Central memory CD8-positive, alpha-beta T cell (primary cell): ENCODE results near the gene ZNF609.
A peak's percentile ranks its signal among the peaks of the same experiment; 100 is the strongest.

Source experiments
- ATAC-seq: fragments of 150-1000 bp; cut with Tn5 transposase; replicated peaks from 2 replicates; pipeline ENCODE4 v1.10.0; 2022; ENCODE audit warnings: mild to moderate bottlenecking, moderate FRiP score, moderate number of reproducible peaks; ENCODE audit not compliant: poor library complexity, severe bottlenecking; ENCODE audit errors: extremely low read depth
- DNase-seq, 2 donors: peaks; one replicate each; pipeline ENCODE4 v3.0.0; 2021; ENCODE audit warnings: low spot score in 2 of 2
- H3K27ac Mint-ChIP-seq: one replicate; pipeline ENCODE4 v1.8.0; 2022; ENCODE audit warnings: low read depth, mild to moderate bottlenecking, moderate library complexity, mixed read lengths
- H3K27me3 Mint-ChIP-seq: one replicate; pipeline ENCODE4 v1.8.0; 2022; ENCODE audit warnings: mixed read lengths
- H3K36me3 Mint-ChIP-seq: one replicate; pipeline ENCODE4 v1.8.0; 2022; ENCODE audit warnings: mild to moderate bottlenecking, moderate library complexity, mixed read lengths; ENCODE audit not compliant: insufficient read depth
- H3K4me1 Mint-ChIP-seq: one replicate; pipeline ENCODE4 v1.8.0; 2022; ENCODE audit warnings: mixed read lengths
- H3K4me3 Mint-ChIP-seq: one replicate; pipeline ENCODE4 v1.8.0; 2022; ENCODE audit warnings: mild to moderate bottlenecking, moderate library complexity, mixed read lengths
- H3K9me3 Mint-ChIP-seq: one replicate; pipeline ENCODE4 v1.8.0; 2022; ENCODE audit warnings: mixed read lengths

Gene ZNF609

DNA sequence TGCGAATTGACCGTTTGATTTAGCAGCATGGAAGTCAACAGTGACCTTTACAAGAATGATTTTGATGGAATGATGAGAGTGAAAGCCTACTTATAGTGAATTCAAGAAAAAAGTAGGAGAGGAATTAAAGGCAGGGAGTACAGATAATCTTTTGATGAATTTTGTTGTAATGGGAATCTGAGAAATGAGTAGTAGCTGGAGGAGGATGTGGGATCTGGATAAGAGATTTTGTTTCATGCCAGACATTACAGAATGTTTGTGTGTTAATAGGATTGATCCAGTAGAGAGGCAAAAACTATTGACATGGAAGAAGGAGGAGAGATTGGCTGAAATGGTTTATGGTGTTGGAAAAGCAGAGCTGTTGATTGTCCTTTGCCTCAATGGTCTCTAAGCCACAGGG, 17.4 kb upstream of the ZNF609 start:
- Mint-ChIP-seq H3K4me1 (peaks cover 29% of the 10 kb centered on the region), H3K36me3 (peaks cover 11% of the 10 kb centered on the region), H3K27ac (peak overlapping the region; percentile 7), H3K4me3 (no peak overlapping the region), H3K9me3 (no peaks in the 10 kb centered on the region), H3K27me3 (no peaks in the 10 kb centered on the region)
- ATAC-seq = no peak
- no peak for DNase-seq

DNA sequence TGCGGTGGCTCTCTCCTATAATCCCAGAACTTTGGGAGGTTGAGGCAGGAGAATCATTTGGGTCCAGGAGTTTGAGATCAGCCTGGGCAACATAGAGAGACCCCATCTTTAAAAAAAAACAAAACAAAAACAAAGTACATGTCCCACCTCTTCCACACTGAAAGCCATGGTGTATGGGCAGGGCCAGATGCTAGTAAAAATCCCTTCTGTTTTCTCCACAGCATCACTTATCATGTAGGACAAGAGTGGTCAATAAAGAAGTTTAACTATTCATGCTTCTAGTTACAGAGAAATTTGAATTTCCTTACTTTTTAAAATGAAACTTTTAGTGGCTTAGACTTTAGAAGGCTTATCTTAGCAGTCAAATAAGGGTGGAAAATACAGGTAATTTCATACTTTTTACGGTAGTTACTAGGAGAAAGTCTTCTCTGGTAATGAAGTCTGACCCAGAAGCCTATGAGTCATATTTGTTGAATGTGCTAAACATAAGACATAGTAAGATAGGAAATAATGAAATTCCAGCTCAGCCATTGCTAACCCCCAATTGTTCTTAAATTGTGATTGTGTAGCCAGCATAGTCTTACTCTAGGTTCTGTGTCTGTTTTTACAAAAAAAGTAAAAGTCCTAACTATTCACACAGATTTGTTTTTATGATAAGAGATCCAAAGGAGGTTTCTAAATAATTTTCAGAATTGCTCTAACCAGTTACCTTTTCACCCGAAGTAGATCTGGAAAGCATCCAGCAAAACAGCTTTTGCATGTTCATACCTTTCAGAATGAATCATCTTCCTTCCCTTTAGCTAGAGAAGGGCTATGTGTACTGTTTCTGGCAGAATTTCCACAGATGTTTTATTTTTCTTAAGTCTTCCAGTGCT, 16.4 kb upstream of the ZNF609 start:
- no peaks in the 10 kb centered on the region for H3K27me3 Mint-ChIP-seq
- peaks cover 11% of the 10 kb centered on the region for H3K36me3 Mint-ChIP-seq
- H3K4me1 Mint-ChIP-seq = peaks cover 36% of the 10 kb centered on the region
- no peak overlapping the region for H3K4me3 Mint-ChIP-seq
- peak overlapping the region; percentile 46 for H3K27ac Mint-ChIP-seq
- ATAC-seq = no peak
- H3K9me3 Mint-ChIP-seq = no peaks in the 10 kb centered on the region
- no peak for DNase-seq

DNA sequence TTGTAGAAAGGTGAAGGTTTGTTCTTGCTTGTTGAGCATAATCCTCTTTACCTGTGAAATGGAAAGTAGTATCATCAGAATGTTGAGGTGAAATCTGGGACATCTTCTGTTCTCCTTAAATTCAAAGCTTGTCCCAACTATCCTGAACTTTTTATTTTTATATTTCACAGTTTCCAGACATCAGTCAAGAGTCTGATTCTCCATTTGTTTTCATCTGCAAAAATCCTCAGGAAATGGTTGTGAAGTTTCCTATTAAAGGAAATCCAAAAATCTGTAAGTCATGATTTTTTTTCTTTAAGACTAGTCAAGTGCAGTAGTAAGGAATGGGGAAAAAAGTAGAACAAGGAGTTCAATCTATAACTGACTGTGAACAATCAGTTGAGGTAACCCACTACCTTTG, 15.5 kb upstream of the ZNF609 start:
- peaks cover 38% of the 10 kb centered on the region for H3K4me1 Mint-ChIP-seq
- ATAC-seq (no peak), DNase-seq (no peak)
- no peak overlapping the region for H3K27ac Mint-ChIP-seq
- H3K9me3 Mint-ChIP-seq = no peaks in the 10 kb centered on the region
- no peaks in the 10 kb centered on the region for H3K27me3 Mint-ChIP-seq
- peaks cover 13% of the 10 kb centered on the region for H3K36me3 Mint-ChIP-seq
- no peak overlapping the region for H3K4me3 Mint-ChIP-seq

DNA sequence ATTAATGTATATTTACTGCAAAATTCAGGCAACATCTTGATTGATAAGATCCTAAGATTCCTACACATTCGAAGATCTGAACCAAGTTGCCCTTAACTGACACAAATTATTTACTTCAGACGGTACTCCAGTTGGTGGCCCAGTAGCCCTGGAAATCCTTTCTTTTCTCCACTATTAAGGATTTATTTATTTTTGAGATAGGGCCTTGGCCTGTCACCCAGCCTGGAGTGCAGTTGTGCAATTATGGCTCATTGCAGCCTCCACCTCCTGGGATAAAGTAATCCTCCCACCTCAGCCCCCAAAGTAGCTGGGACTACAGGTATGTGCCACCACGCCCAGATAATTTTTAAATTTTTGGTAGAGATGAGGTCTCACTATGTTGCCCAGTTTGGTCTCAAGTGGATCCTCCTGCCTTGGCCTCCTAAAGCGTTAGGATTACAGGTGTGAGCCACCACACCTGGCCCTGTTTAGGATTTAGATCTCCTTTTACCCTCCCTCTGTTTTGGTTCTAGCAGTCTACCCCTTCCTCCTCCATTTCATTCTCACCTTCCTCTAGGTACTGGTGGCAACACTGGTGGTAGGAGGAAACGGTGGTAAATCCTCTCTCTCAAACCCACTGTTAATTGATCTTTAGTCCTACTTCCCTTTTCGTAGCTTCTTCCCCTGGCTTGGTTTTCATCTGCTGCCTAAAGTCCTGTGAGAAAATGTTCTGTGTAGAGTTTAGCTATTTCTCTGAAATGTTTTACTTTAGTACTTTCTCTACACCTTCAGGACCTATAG, 12.7 kb upstream of the ZNF609 start:
- ATAC-seq (no peak), DNase-seq (no peak)
- peaks cover 32% of the 10 kb centered on the region for H3K4me1 Mint-ChIP-seq
- no peaks in the 10 kb centered on the region for H3K27me3 Mint-ChIP-seq
- peaks cover 15% of the 10 kb centered on the region for H3K36me3 Mint-ChIP-seq
- H3K9me3 Mint-ChIP-seq = no peaks in the 10 kb centered on the region
- no peak overlapping the region for H3K4me3 Mint-ChIP-seq
- H3K27ac Mint-ChIP-seq = peak overlapping the region; percentile 60

DNA sequence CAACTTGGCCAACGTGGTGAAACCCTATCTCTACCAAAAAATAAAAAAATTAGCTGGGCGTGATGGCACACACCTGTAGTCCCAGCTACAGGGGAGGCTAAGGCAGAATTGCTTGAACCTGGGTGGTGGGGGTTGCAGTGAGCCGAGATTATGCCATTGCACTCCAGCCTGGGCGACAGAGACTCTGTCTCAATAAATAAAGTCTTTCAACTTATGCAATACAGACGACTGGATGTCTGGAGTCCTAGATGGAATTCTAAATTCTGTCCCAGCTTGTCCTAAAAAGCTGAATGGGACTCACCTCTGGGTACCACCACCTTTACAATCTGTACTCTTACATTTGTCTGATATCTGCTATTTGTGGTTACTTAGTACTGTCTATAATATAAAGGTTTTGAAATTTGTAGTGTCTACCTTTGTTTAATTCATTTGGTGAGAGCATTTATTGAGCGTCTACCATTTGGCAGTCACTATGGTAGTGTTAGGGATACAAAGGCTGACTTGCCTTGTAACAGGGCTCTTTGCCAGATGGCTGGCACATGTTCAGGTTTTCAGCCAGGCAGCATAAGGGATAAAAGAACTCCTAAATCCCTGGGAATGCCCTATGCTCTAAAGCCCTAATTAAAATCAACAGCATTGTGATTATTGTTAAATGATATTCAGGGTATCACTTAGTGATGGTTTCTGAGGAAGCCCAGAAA, 7.2 kb upstream of the ZNF609 start:
- Mint-ChIP-seq H3K4me1 (peaks cover 20% of the 10 kb centered on the region), H3K4me3 (no peak overlapping the region), H3K27ac (no peak overlapping the region), H3K9me3 (no peaks in the 10 kb centered on the region), H3K27me3 (no peaks in the 10 kb centered on the region), H3K36me3 (peaks cover 6% of the 10 kb centered on the region)
- ATAC-seq (no peak), DNase-seq (no peak)

DNA sequence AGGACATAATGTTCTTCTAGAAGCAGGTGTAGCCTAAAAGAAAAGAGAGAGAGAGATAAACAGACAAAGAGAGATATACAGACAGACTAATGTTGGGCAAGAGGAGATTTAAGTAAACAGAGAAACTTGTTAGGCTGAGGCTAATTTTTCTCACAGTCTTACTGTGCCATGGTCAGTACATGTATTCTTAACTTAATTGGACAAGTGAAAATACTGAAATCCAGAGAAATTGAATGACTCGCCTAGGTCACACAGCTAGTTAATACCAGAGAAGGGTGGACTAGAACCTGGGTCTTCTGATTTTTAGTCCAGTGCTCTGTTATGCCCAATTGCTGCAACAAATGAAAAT, 6.7 kb upstream of the ZNF609 start:
- no peak for DNase-seq
- no peak for ATAC-seq
- Mint-ChIP-seq H3K4me3 (no peak overlapping the region), H3K36me3 (peaks cover 7% of the 10 kb centered on the region), H3K9me3 (no peaks in the 10 kb centered on the region), H3K27me3 (no peaks in the 10 kb centered on the region), H3K27ac (no peak overlapping the region), H3K4me1 (peaks cover 14% of the 10 kb centered on the region)

DNA sequence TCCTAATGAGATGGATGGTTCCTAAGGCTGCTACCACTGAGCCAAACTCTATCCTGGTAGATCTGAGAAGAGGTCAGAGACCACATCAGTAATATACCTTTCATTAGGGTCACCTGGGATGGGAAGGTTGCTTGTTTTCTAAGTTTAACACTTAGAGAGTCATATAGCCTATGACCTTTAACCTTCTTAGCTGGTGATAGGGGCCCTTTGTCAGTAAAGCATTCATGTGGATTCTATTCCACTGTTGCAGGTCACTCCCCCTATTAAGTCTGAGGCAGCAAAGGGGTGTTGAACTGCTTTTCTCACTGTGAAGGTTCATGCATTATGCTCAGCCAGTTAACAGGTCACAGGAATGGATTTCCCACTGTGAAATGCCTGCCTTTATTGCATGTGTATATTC, 6.1 kb upstream of the ZNF609 start:
- H3K4me3 Mint-ChIP-seq = no peak overlapping the region
- no peaks in the 10 kb centered on the region for H3K27me3 Mint-ChIP-seq
- H3K36me3 Mint-ChIP-seq = peaks cover 6% of the 10 kb centered on the region
- ATAC-seq (no peak), DNase-seq (no peak)
- H3K9me3 Mint-ChIP-seq = no peaks in the 10 kb centered on the region
- H3K27ac Mint-ChIP-seq = no peak overlapping the region
- peaks cover 15% of the 10 kb centered on the region for H3K4me1 Mint-ChIP-seq

DNA sequence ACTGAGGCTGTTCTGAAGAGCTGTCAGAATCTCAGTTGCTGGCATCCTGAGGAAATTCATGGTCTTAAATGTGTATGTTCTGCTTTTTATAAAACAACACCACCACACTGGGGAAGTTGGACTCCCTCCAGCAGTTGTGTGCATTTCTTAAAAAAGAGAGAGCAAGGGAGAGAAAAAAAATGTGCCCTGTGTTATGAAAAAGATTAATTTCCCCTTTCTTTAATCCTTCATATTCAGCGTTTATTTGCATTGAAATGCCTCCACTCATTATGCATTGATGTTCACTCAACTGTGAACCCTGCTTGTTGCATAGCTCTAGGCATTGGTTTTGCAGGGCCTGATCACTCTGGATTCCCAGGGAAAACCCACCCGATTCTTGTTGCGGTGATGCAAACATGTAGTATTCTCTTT, 4.4 kb upstream of the ZNF609 start:
- Mint-ChIP-seq H3K36me3 (peaks cover 9% of the 10 kb centered on the region), H3K4me1 (peaks cover 21% of the 10 kb centered on the region), H3K27ac (peak overlapping the region; percentile 8), H3K9me3 (no peaks in the 10 kb centered on the region), H3K4me3 (no peak overlapping the region), H3K27me3 (no peaks in the 10 kb centered on the region)
- ATAC-seq = no peak
- no peak for DNase-seq

DNA sequence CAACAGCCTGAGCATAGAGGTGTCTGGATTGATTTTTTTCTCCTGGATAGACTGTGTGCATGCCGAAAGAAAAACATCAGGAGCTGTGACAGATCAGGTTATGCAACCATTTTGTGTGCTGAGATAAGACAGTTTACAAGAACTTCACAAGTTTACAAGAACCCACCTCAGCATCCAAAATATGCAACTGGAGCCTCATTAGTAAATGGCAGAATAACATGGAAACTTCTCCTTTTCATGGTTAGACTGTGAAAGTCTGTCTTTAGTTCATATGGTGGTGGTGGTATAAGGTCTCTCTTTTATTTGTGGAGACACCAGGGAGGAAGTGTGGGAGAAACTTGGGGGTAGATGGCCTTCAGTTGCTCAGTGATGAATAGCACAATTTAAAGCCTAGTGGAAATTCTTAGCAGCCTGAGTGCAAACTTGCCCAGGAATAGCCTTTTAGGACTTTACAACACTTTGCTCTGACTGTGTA, 3.7 kb upstream of the ZNF609 start:
- Mint-ChIP-seq H3K36me3 (peaks cover 14% of the 10 kb centered on the region), H3K4me3 (no peak overlapping the region)
- no peak for DNase-seq

DNA sequence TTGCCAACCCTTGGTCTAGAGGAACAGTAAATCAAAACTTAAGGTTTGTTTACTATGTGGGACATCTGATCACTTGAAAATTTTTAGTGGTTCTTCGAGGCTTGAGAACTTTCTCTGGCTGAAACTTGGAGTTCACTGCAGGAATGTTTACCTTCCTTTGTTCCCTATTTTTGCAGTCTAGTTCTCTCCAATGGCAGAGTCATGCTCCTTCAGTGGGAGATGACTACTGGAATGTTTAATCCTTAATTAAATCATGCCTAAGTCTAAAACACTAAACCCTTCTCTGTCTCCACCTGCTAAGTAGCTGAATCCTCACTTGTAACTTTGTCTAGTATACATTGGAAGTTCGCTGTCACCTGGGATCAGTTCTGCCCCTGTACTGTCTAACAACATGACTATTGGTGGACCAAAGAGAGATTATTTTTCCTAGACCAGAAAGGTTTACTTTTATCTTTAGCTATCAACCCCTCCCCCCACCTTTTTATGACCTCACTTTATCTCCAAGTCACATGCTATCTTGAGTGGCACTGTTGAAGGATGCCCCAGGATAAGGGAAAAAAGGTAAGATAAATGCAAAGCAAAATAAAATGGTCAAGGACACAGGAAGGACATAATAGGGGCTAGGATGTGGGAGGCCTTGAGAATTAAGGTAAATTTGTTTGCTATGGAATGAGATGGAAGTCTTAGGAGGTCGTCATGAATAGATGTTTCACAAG, 1.2 kb upstream of the ZNF609 start:
- Mint-ChIP-seq H3K4me3 (peak overlapping the region; percentile 85), H3K27ac (peak overlapping the region; percentile 84), H3K36me3 (peaks cover 14% of the 10 kb centered on the region), H3K9me3 (no peaks in the 10 kb centered on the region), H3K4me1 (peaks cover 39% of the 10 kb centered on the region), H3K27me3 (no peaks in the 10 kb centered on the region)
- no peak for ATAC-seq
- no peak for DNase-seq

More for the DNA sequence above, 3.7 kb upstream of the ZNF609 start:
- H3K9me3 Mint-ChIP-seq = no peaks in the 10 kb centered on the region
- H3K27me3 Mint-ChIP-seq = no peaks in the 10 kb centered on the region
- H3K27ac Mint-ChIP-seq = peak overlapping the region; percentile 8
- no peak for ATAC-seq
- H3K4me1 Mint-ChIP-seq = peaks cover 27% of the 10 kb centered on the region

DNA sequence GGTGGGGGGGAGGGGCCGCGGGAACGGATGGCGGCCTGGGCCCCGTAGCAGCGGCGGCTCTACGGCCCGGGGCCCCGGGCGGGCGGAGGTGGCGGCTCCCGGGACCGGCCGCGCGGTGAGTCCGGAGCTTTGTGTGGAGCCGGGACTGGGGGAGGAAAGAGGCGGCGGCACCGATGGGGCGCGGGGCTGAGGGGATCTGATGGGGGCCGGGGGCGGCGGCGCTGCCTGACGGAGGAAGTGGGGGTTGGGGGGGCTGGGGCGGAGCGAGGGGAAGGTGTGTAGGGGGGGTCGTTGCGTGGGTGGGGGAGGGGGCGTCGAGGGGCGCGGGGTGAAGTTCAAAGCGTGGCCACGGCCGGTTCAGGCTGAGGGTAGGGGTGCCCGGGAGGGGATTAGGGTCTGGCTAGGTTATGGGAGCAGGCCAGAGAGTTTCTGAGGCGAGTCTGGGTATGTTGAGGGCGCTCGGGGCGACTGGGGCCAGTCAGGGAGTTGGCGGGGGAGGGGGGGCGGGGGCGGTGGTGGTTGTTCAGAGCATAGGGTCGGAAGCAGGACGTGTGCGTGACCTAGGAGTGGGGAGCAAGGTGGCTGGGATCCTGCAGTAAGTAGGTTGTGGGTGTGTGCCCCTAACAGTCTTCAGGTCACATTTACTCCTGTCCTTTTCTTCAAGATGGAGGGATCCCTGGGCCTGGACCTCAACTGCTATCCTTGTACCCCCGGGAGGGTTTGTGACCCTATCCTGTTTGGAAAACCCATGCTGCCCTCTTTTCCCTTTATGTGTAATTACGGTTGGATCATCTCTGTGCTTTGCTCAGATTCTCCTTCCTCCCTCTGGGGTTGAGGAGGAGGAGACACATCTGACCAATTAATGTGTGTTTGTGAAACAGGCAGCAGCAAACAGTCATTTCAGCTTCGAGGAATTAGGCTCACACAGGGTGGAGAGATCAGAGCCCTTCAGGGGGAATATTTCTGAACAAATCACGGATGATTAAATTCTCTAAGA, 644 bp downstream of the ZNF609 start:
- Mint-ChIP-seq H3K27ac (peak overlapping the region; percentile 84), H3K27me3 (no peaks in the 10 kb centered on the region), H3K36me3 (peaks cover 11% of the 10 kb centered on the region), H3K9me3 (no peaks in the 10 kb centered on the region), H3K4me3 (peak overlapping the region; percentile 85), H3K4me1 (peaks cover 50% of the 10 kb centered on the region)
- ATAC-seq (peak; percentile 47), DNase-seq (no peak)
